ENCODE results near the gene CMTM5.
"Not testable (repeated sequence)": the region's sequence is repeated elsewhere in the genome, so short reads cannot be mapped to it uniquely, and the experiment has no call there.

The CMTM5 gene

GRCh38 chr14:23389396-23389795, 12.6 kb downstream of the CMTM5 start:
- no peaks in the 10 kb centered on the region for H3K9me3 Mint-ChIP-seq
- H3K36me3 Mint-ChIP-seq (ENCODE audit: low read depth), result no peaks in the 10 kb centered on the region
- H3K4me3 Mint-ChIP-seq, result no peak overlapping the region
- H3K27ac Mint-ChIP-seq, result no peak overlapping the region
- H3K4me1 Mint-ChIP-seq (ENCODE audit: low read depth), result no peaks in the 10 kb centered on the region
- peaks cover 7% of the 10 kb centered on the region for H3K27me3 Mint-ChIP-seq (ENCODE audit: low read depth)

GRCh38 chr14:23389871-23390270, 13.0 kb downstream of the CMTM5 start:
- H3K27ac Mint-ChIP-seq; H3K4me1 Mint-ChIP-seq (ENCODE audit: low read depth); H3K4me3 Mint-ChIP-seq; H3K9me3 Mint-ChIP-seq; H3K36me3 Mint-ChIP-seq (ENCODE audit: low read depth); H3K27me3 Mint-ChIP-seq (ENCODE audit: low read depth): not testable (repeated sequence)

GRCh38 chr14:23392613-23393012, 15.8 kb downstream of the CMTM5 start:
- H3K36me3 Mint-ChIP-seq (ENCODE audit: low read depth), result no peaks in the 10 kb centered on the region
- no peaks in the 10 kb centered on the region for H3K27me3 Mint-ChIP-seq (ENCODE audit: low read depth)
- H3K4me3 Mint-ChIP-seq, result no peak overlapping the region
- H3K9me3 Mint-ChIP-seq, result no peaks in the 10 kb centered on the region
- H3K27ac Mint-ChIP-seq, result no peak overlapping the region
- no peaks in the 10 kb centered on the region for H3K4me1 Mint-ChIP-seq (ENCODE audit: low read depth)

GRCh38 chr14:23396126-23396525, 19.3 kb downstream of the CMTM5 start:
- Mint-ChIP-seq H3K27ac (no peak overlapping the region), H3K4me1 (ENCODE audit: low read depth) (no peaks in the 10 kb centered on the region), H3K9me3 (no peaks in the 10 kb centered on the region), H3K27me3 (ENCODE audit: low read depth) (no peaks in the 10 kb centered on the region), H3K4me3 (no peak overlapping the region), H3K36me3 (ENCODE audit: low read depth) (no peaks in the 10 kb centered on the region)

GRCh38 chr14:23396781-23397407, 20.0 kb downstream of the CMTM5 start:
- no peaks in the 10 kb centered on the region for H3K36me3 Mint-ChIP-seq (ENCODE audit: low read depth)
- no peaks in the 10 kb centered on the region for H3K9me3 Mint-ChIP-seq
- peaks cover 4% of the 10 kb centered on the region for H3K27me3 Mint-ChIP-seq (ENCODE audit: low read depth)
- no peak overlapping the region for H3K27ac Mint-ChIP-seq
- H3K4me1 Mint-ChIP-seq (ENCODE audit: low read depth), result no peaks in the 10 kb centered on the region
- no peak overlapping the region for H3K4me3 Mint-ChIP-seq

GRCh38 chr14:23398348-23398747, 21.5 kb downstream of the CMTM5 start:
- H3K4me1 Mint-ChIP-seq (ENCODE audit: low read depth), result no peaks in the 10 kb centered on the region
- no peaks in the 10 kb centered on the region for H3K9me3 Mint-ChIP-seq
- peaks cover 4% of the 10 kb centered on the region for H3K27me3 Mint-ChIP-seq (ENCODE audit: low read depth)
- H3K27ac Mint-ChIP-seq, result no peak overlapping the region
- H3K4me3 Mint-ChIP-seq, result no peak overlapping the region
- no peaks in the 10 kb centered on the region for H3K36me3 Mint-ChIP-seq (ENCODE audit: low read depth)

- no peak overlapping the region for H3K27ac Mint-ChIP-seq
- no peaks in the 10 kb centered on the region for H3K36me3 Mint-ChIP-seq (ENCODE audit: low read depth)
- peaks cover 4% of the 10 kb centered on the region for H3K27me3 Mint-ChIP-seq (ENCODE audit: low read depth)
- H3K4me1 Mint-ChIP-seq (ENCODE audit: low read depth), result no peaks in the 10 kb centered on the region
- no peak overlapping the region for H3K4me3 Mint-ChIP-seq
- H3K9me3 Mint-ChIP-seq, result no peaks in the 10 kb centered on the region
These were observed 22.3 kb downstream of the CMTM5 start for GRCh38 chr14:23399136-23399535.

- H3K4me1 Mint-ChIP-seq (ENCODE audit: low read depth), result no peaks in the 10 kb centered on the region
- H3K9me3 Mint-ChIP-seq, result no peaks in the 10 kb centered on the region
- H3K27me3 Mint-ChIP-seq (ENCODE audit: low read depth), result peaks cover 4% of the 10 kb centered on the region
- no peak overlapping the region for H3K27ac Mint-ChIP-seq
- no peaks in the 10 kb centered on the region for H3K36me3 Mint-ChIP-seq (ENCODE audit: low read depth)
- H3K4me3 Mint-ChIP-seq, result no peak overlapping the region
These were observed 22.7 kb downstream of the CMTM5 start for GRCh38 chr14:23399591-23399990.

- not testable (repeated sequence) for H3K4me1 Mint-ChIP-seq (ENCODE audit: low read depth); H3K4me3 Mint-ChIP-seq; H3K9me3 Mint-ChIP-seq; H3K27ac Mint-ChIP-seq; H3K36me3 Mint-ChIP-seq (ENCODE audit: low read depth); H3K27me3 Mint-ChIP-seq (ENCODE audit: low read depth)
These were observed 23.8 kb downstream of the CMTM5 start for GRCh38 chr14:23400496-23401149.

- Mint-ChIP-seq H3K9me3 (no peaks in the 10 kb centered on the region), H3K27me3 (ENCODE audit: low read depth) (peaks cover 4% of the 10 kb centered on the region), H3K27ac (no peak overlapping the region), H3K36me3 (ENCODE audit: low read depth) (no peaks in the 10 kb centered on the region), H3K4me1 (ENCODE audit: low read depth) (no peaks in the 10 kb centered on the region), H3K4me3 (no peak overlapping the region)
These were observed 24.4 kb downstream of the CMTM5 start for GRCh38 chr14:23401291-23401690.

GRCh38 chr14:23402296-23403138, 25.7 kb downstream of the CMTM5 start:
- Mint-ChIP-seq H3K27me3 (ENCODE audit: low read depth) (peaks cover 4% of the 10 kb centered on the region), H3K9me3 (no peaks in the 10 kb centered on the region), H3K27ac (no peak overlapping the region), H3K36me3 (ENCODE audit: low read depth) (no peaks in the 10 kb centered on the region), H3K4me1 (ENCODE audit: low read depth) (no peaks in the 10 kb centered on the region), H3K4me3 (no peak overlapping the region)

- Mint-ChIP-seq H3K4me3 (no peak overlapping the region), H3K9me3 (no peaks in the 10 kb centered on the region), H3K4me1 (ENCODE audit: low read depth) (no peaks in the 10 kb centered on the region), H3K27ac (no peak overlapping the region), H3K36me3 (ENCODE audit: low read depth) (no peaks in the 10 kb centered on the region), H3K27me3 (ENCODE audit: low read depth) (peaks cover 4% of the 10 kb centered on the region)
These were observed 26.2 kb downstream of the CMTM5 start for GRCh38 chr14:23403139-23403438.

- Mint-ChIP-seq H3K27ac (no peak overlapping the region), H3K27me3 (ENCODE audit: low read depth) (peaks cover 4% of the 10 kb centered on the region), H3K4me1 (ENCODE audit: low read depth) (peaks cover 2% of the 10 kb centered on the region)
These were observed 27.1 kb downstream of the CMTM5 start for GRCh38 chr14:23403908-23404307.

GRCh38 chr14:23404331-23404900, 27.6 kb downstream of the CMTM5 start:
- no peak overlapping the region for H3K4me3 Mint-ChIP-seq
- H3K9me3 Mint-ChIP-seq, result no peaks in the 10 kb centered on the region
- no peaks in the 10 kb centered on the region for H3K36me3 Mint-ChIP-seq (ENCODE audit: low read depth)
- no peak overlapping the region for H3K27ac Mint-ChIP-seq
- peaks cover 4% of the 10 kb centered on the region for H3K27me3 Mint-ChIP-seq (ENCODE audit: low read depth)
- peaks cover 5% of the 10 kb centered on the region for H3K4me1 Mint-ChIP-seq (ENCODE audit: low read depth)

More at GRCh38 chr14:23403908-23404307, 27.1 kb downstream of the CMTM5 start:
- no peaks in the 10 kb centered on the region for H3K9me3 Mint-ChIP-seq
- H3K36me3 Mint-ChIP-seq (ENCODE audit: low read depth), result no peaks in the 10 kb centered on the region
- no peak overlapping the region for H3K4me3 Mint-ChIP-seq

GRCh38 chr14:23405096-23405495, 28.2 kb downstream of the CMTM5 start:
- H3K36me3 Mint-ChIP-seq (ENCODE audit: low read depth), result no peaks in the 10 kb centered on the region
- H3K27me3 Mint-ChIP-seq (ENCODE audit: low read depth), result peaks cover 4% of the 10 kb centered on the region
- no peak overlapping the region for H3K4me3 Mint-ChIP-seq
- H3K9me3 Mint-ChIP-seq, result no peaks in the 10 kb centered on the region
- no peak overlapping the region for H3K27ac Mint-ChIP-seq
- H3K4me1 Mint-ChIP-seq (ENCODE audit: low read depth), result peaks cover 6% of the 10 kb centered on the region
